VCaP (cell line): ENCODE results near the gene SORL1.

Source experiments
- H3K27ac ChIP-seq: fragments of 450-650 bp; 2 replicates; pipeline ENCODE4 v1.5.1; 2017
- CTCF ChIP-seq: fragments of 450-650 bp; conservative IDR thresholded peaks from 2 replicates; pipeline ENCODE4 v1.5.1; 2017; ENCODE audit warnings: mild to moderate bottlenecking, moderate library complexity

The SORL1 gene

GRCh38 chr11:121559606-121560200, 107.6 kb downstream of the SORL1 start:
- TF ChIP-seq CTCF, result no peak
- no peak overlapping the region for H3K27ac ChIP-seq

GRCh38 chr11:121560236-121560635, 108.1 kb downstream of the SORL1 start:
- H3K27ac ChIP-seq, result no peak overlapping the region
- TF ChIP-seq CTCF, result no peak

DNA sequence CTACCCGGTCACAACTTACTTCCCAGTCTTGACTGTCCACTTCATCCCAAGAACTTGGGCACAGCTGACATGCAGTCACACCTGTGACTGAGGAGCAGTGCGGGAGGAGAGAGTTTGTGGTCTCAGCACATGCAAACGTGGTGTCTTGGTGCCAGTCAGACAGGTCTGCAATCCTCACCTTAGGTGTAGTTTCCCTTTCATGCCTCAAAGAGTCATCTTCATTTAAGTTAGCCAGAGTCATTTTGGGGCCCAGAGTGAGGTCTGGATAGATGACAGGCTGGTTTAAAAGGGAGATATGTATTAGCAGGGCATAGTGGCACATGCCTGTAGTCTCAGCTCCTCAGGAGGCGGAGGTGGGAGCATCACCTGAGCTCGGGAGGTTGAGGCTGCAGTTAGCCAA, 109.1 kb downstream of the SORL1 start:
- no peak for TF ChIP-seq CTCF
- no peak overlapping the region for H3K27ac ChIP-seq

GRCh38 chr11:121561716-121562115, 109.6 kb downstream of the SORL1 start:
- no peak overlapping the region for H3K27ac ChIP-seq

DNA sequence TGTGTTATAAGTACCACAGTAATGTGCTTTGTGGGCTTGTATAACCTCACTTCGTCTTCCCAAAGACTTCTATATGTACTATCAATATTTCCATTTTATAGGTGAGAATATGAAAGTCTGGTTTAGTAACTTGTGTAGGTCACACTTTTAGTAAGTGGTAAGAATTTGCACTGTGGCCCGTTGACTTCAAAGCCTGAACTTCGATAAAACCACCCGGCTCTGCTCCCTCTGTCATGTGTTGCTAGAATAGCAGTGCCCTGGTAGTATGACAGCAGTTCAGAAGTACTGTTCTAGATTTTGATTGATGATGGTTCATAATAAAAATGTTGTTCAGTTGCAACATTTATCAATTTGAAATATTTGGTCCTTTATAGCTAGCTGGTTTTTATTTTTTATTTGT, 110.9 kb downstream of the SORL1 start:
- no peak for TF ChIP-seq CTCF
- no peak overlapping the region for H3K27ac ChIP-seq

More at GRCh38 chr11:121561716-121562115, 109.6 kb downstream of the SORL1 start:
- TF ChIP-seq CTCF, result no peak

DNA sequence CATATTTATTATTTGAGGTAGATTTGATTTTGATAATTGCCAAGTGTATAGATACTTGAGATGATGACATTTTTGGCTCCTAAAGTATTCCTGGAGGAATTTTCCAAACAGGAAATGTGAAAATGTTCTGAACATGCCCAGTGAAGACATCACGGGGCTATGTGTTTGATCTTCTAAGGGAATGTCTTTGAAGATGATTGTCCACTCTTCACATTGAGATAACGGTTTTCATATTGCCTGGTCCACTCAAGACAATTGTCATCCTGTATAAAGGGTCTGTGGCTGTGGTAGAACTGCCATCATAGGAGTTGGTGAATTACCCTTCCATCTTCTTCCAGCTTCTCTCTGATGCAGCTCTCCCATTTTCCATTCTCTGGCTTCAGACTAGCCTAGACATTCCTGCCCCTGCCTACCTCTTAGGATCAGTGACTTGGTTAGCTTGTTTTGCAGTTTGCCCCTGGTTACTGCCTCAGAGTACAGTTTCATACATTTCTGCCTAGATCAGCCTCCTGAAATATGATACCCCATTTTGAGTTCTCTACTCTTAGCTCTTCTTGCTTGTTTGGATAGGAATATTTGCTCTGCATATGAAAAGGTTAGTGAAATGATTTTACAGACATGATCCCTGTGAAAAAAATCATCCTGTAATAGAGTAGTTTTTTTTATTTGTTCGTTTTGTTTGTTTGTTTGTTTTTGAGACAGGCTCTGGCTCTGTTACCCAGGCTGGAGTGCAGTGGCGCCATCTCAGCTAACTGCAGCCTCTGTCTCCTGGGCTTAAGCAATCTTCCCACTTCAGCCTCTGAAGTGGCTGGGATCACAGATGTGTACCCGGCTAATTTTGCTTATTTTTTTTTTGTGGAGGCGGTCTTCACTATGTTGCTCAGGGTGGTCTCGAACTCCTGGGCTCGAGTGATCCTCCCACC, 112.0 kb downstream of the SORL1 start:
- TF ChIP-seq CTCF, result no peak
- H3K27ac ChIP-seq, result peak overlapping the region; percentile 16; the same call in 1 of the 2 replicates

- H3K27ac ChIP-seq, result peak overlapping the region; percentile 16; the same call in 1 of the 2 replicates
- no peak for TF ChIP-seq CTCF
Measured at GRCh38 chr11:121564948-121565684, 113.0 kb downstream of the SORL1 start.
